PC-3 (cell line): ENCODE results near the gene MRPL2. TPM values are rescaled to one million over a fixed set of nuclear protein-coding genes. Genes with fewer than 3 reads are reported as not detected.

Experiments
- ATAC-seq: fragments of 200-7000 bp; cut with Tn5 transposase; 2 replicates; pipeline ENCODE4 v1.9.1; 2020; ENCODE audit warnings: mild to moderate bottlenecking, moderate library complexity
- Bru-seq: library from RNA; stranded (reverse); fragments of 400-500 nt; gene quantifications from one replicate; lab custom pipeline; 2021; lab: Mats Ljungman, UMichigan
- BruChase-seq, 2 experiments: library from RNA; stranded (reverse); fragments of 400-500 nt; gene quantifications; one replicate each; lab custom pipeline; 2021; lab: Mats Ljungman, UMichigan
- BruUV-seq: library from RNA; stranded (reverse); fragments of 400-500 nt; replicated peaks from 2 replicates; lab custom pipeline; 2021; lab: Mats Ljungman, UMichigan
- CTCF ChIA-PET: fragments of 300-600 bp; sonication (Branson Sonifier 250); formaldehyde crosslinking; loops from one replicate; lab custom pipeline; 2022; ENCODE audit warnings: antibody characterized with exemption; lab: Charles Lee
- POLR2A ChIA-PET: fragments of 300-600 bp; sonication (Branson Sonifier 250); formaldehyde crosslinking; loops from one replicate; lab custom pipeline; 2022; ENCODE audit warnings: antibody characterized with exemption; ENCODE audit not compliant: unreplicated experiment; lab: Charles Lee
- DNase-seq: peaks from one replicate; pipeline ENCODE4 v3.0.0-alpha.2; 2015
- H2AFZ ChIP-seq: fragments of 300-600 bp; sonication (generic); 2 replicates; pipeline ENCODE4 v1.6.0; 2016; ENCODE audit warnings: antibody characterized with exemption, low read length
- H3F3A ChIP-seq: fragments of 300-600 bp; sonication (generic); one replicate; pipeline ENCODE4 v1.6.0; 2017; ENCODE audit warnings: antibody characterized with exemption, low read length, control low read depth, mild to moderate bottlenecking; ENCODE audit not compliant: unreplicated experiment
- H3K27ac ChIP-seq: fragments of 300-600 bp; sonication (generic); 2 replicates; pipeline ENCODE4 v1.5.1; 2016; ENCODE audit warnings: mild to moderate bottlenecking, low read length
- H3K27me3 ChIP-seq: fragments of 300-600 bp; sonication (generic); 2 replicates; pipeline ENCODE4 v1.6.1; 2016; ENCODE audit warnings: low read length, mixed read lengths
- H3K36me3 ChIP-seq: fragments of 300-600 bp; sonication (generic); 2 replicates; pipeline ENCODE4 v1.6.1; 2016; ENCODE audit warnings: low read depth, mixed run types, low read length, mixed read lengths
- H3K4me1 ChIP-seq: fragments of 300-600 bp; sonication (generic); 2 replicates; pipeline ENCODE4 v1.5.1; 2016; ENCODE audit warnings: low read length; ENCODE audit not compliant: insufficient read depth
- H3K4me2 ChIP-seq: fragments of 300-600 bp; sonication (generic); 2 replicates; pipeline ENCODE4 v1.6.0; 2016; ENCODE audit warnings: low read length
- H3K4me3 ChIP-seq: fragments of 300-600 bp; sonication (generic); 2 replicates; pipeline ENCODE4 v1.5.1; 2016; ENCODE audit warnings: mild to moderate bottlenecking, low read length, mixed read lengths
- H3K79me2 ChIP-seq: fragments of 300-600 bp; sonication (generic); 2 replicates; pipeline ENCODE4 v1.6.1; 2017; ENCODE audit warnings: low read length, mixed read lengths
- H3K9ac ChIP-seq: fragments of 300-600 bp; sonication (generic); 2 replicates; pipeline ENCODE4 v1.6.0; 2016; ENCODE audit warnings: mild to moderate bottlenecking, low read length
- H3K9me2 ChIP-seq: fragments of 300-600 bp; sonication (generic); replicated peaks from 2 replicates; pipeline ENCODE4 v1.6.1; 2016; ENCODE audit warnings: mixed run types, low read length, mixed read lengths
- H3K9me3 ChIP-seq: fragments of 300-600 bp; sonication (generic); 2 replicates; pipeline ENCODE4 v1.6.1; 2016; ENCODE audit warnings: low read length, mixed read lengths
- H4K20me1 ChIP-seq: fragments of 300-600 bp; sonication (generic); 2 replicates; pipeline ENCODE4 v1.6.1; 2016; ENCODE audit warnings: low read length, mixed read lengths
- CTCF ChIP-seq: fragments of 300-600 bp; sonication (generic); conservative IDR thresholded peaks from 2 replicates; pipeline ENCODE4 v1.5.1; 2017; ENCODE audit warnings: antibody characterized with exemption, low read depth, mild to moderate bottlenecking, low read length
- EZH2 ChIP-seq: fragments of 300-600 bp; sonication (generic); IDR thresholded peaks from one replicate; pipeline ENCODE4 v1.6.1; 2017; ENCODE audit warnings: antibody characterized with exemption, mild to moderate bottlenecking, low read length; ENCODE audit not compliant: unreplicated experiment
- EZH2phosphoT487 ChIP-seq: fragments of 300-600 bp; sonication (generic); IDR thresholded peaks from 2 replicates; pipeline ENCODE4 v1.6.1; 2018; ENCODE audit warnings: mild to moderate bottlenecking, antibody characterized with exemption, low read length, borderline replicate concordance
- intact Hi-C: fragments of 100-400 bp; cut with micrococcal nuclease; formaldehyde crosslinking; loops from 2 replicates; pipeline ENCODE4 v1.9.0; 2023
- long read RNA-seq: library from polyadenylated mRNA; unstranded; transcript quantifications from one replicate; pipeline ENCODE4 v2.0.0, GENCODE V29; 2021; ENCODE audit not compliant: unreplicated experiment
- total RNA-seq: library from RNA; depleted of rRNA; stranded (reverse); fragments of >200 nt; gene quantifications from 2 replicates; pipeline ENCODE4 v1.2.3, GENCODE V29; 2014; rRNA removed

Gene MRPL2
- total RNA-seq (59.8 and 63.9 TPM in 2 replicates), Bru-seq, nascent RNA (percentile 83 among the genes with signal in this experiment), BruChase-seq, experiment 1, labeled RNA remaining after a 6-hour chase (percentile 86 among the genes with signal in this experiment), BruChase-seq, experiment 2, labeled RNA remaining after a 2-hour chase (percentile 82 among the genes with signal in this experiment)
- long read RNA-seq, transcript MRPL2-202 (7 exons, 1,588 nt): major isoform, 19 of 42 reads
- long read RNA-seq, partial matches to known transcripts: 2 of 42 reads
- long read RNA-seq, other reads (novel, unspliced or antisense): 17 of 42 reads

GRCh38 chr6:43059168-43060033, at the start of gene MRPL2, which contains the start of gene KLC4:
TSS of gene MRPL2 (minus strand) at chr6:43059434. CDS start at chr6:43059381, 53 bp downstream.
TSS of gene KLC4 (plus strand) at chr6:43059631. CDS start at chr6:43061336, 1,705 bp downstream.
- H3K79me2 ChIP-seq: peaks cover 29% of the 10 kb centered on the region
- CTCF ChIA-PET: no interaction called here
- intact Hi-C loops: loop anchor here (1.0 kb wide), 1 partner anchor 112 kb away; the partner anchor contains the start of gene SRF
- H3K4me3 ChIP-seq: peak within 1 kb of the TSS; percentile 91
- H3K27me3 ChIP-seq: no peaks in the 10 kb centered on the region
- no peaks in the 10 kb centered on the region for H3K9me3 ChIP-seq
- BruUV-seq: no TSS peak
- POLR2A ChIA-PET: interaction anchor here (0.7 kb wide), 1 partner anchor 652 kb away, joined by 3 read pairs; no protein-coding TSS in a partner anchor
- TF ChIP-seq CTCF (no peak), EZH2 (no peak), EZH2phosphoT487 (no peak)
- H3K4me2 ChIP-seq: peak within 1 kb of the TSS; percentile 99
- peaks cover 6% of the 10 kb centered on the region; the same call in 1 of the 2 replicates for H4K20me1 ChIP-seq
- H2AFZ ChIP-seq: peak within 1 kb of the TSS; percentile 98
- peak; percentile 86 for ATAC-seq
- peak within 1 kb of the TSS; percentile 46 for H3K27ac ChIP-seq
- DNase-seq: peak; percentile 99
- no peaks in the 10 kb centered on the region for H3F3A ChIP-seq
- H3K4me1 ChIP-seq: peaks cover 23% of the 10 kb centered on the region
- peak within 1 kb of the TSS; percentile 93 for H3K9ac ChIP-seq
- H3K36me3 ChIP-seq: peaks cover 16% of the 10 kb centered on the region; the same call in 1 of the 2 replicates
- no peaks in the 10 kb centered on the region for H3K9me2 ChIP-seq

DNA sequence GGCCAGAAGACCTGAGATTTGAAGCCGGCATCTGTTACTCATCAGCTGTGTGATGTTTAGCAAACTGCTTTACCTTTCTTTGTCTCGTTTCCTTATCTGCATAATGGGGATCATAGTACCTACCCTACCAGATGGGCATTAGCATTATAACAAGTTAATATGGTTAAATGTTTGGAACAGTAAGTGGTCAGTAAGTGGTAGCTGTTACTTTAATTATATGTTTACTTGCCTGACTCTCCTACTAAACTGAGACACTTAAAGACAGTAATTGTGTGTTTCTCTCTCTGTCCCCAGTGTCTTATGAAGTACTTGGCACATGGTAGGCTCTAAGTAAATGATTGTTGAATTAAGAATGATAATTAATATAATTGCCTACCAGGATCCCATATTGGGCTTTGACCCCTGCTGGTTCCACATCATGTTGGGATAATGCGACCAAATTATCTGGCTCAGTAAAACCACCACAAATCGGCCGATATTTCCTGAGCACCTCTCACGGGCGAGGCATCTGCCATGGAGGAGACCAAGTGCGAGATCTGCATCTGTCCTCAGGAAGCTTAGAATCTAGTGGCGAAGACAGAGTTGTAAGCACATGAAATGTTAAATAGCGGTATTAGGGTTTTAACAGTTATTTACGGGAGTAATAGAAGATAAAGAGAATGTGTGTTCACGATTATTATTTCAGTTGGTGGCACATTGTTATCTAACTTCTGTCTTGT, 48.3 kb upstream of the MRPL2 start:
- no peak for TF ChIP-seq CTCF
- TF ChIP-seq EZH2: no peak
- TF ChIP-seq EZH2phosphoT487: no peak
- H3K9ac ChIP-seq: no peak overlapping the region
- BruUV-seq: no TSS peak
- no peaks in the 10 kb centered on the region for H3K36me3 ChIP-seq
- no peaks in the 10 kb centered on the region for H3K4me1 ChIP-seq
- H3K9me3 ChIP-seq: no peaks in the 10 kb centered on the region
- DNase-seq: no peak
- ChIA-PET POLR2A (no interaction called here), CTCF (no interaction called here)
- no peak overlapping the region for H2AFZ ChIP-seq
- H3K4me3 ChIP-seq: no peak overlapping the region
- no peaks in the 10 kb centered on the region for H3K9me2 ChIP-seq
- no peaks in the 10 kb centered on the region for H3K79me2 ChIP-seq
- H3F3A ChIP-seq: no peaks in the 10 kb centered on the region
- H3K27me3 ChIP-seq: no peaks in the 10 kb centered on the region
- H3K4me2 ChIP-seq: no peak overlapping the region
- intact Hi-C loops: no loop called here
- no peak for ATAC-seq
- no peaks in the 10 kb centered on the region for H4K20me1 ChIP-seq
- no peak overlapping the region for H3K27ac ChIP-seq
